ENCODE results near the gene GALNT11.
"Not testable (repeated sequence)": the region's sequence is repeated elsewhere in the genome, so short reads cannot be mapped to it uniquely, and the experiment has no call there.

The GALNT11 gene

GRCh38 chr7:152035817-152036216 lies 10.3 kb downstream of the GALNT11 start:
- Histone ChIP-seq H2AFZ (ENCODE audit: low read depth, low read length) (no peak overlapping the region), H3K27me3 (ENCODE audit: insufficient read depth, low read length, poor library complexity) (no peaks in the 10 kb centered on the region), H3K9ac (ENCODE audit: low read depth, low read length) (no peak overlapping the region), H3K4me2 (ENCODE audit: insufficient read depth, low read length) (no peak overlapping the region), H3K4me3 (ENCODE audit: low read depth in 1 of 2, low read length in 2 of 2) (no peak overlapping the region), H3K4me1 (ENCODE audit: insufficient read depth, low read length) (no peaks in the 10 kb centered on the region), H3K79me2 (ENCODE audit: insufficient read depth, low read length) (no peaks in the 10 kb centered on the region), H3K9me3 (ENCODE audit: insufficient read depth, low read length, severe bottlenecking) (no peaks in the 10 kb centered on the region), H3K27ac (ENCODE audit: low read length) (no peak overlapping the region), H3K36me3 (ENCODE audit: insufficient read depth, low read length) (no peaks in the 10 kb centered on the region), H4K20me1 (ENCODE audit: insufficient read depth, low read length) (no peaks in the 10 kb centered on the region)
- ATAC-seq (ENCODE audit: insufficient read depth, low read depth), result no peak
- DNase-seq, result no peak
- TF ChIP-seq EZH2 (IDR thresholded peaks at IDR 0.05; ENCODE audit: borderline replicate concordance, low read depth, low read length, severe bottlenecking) (no peak), CTCF (IDR thresholded peaks at IDR 0.05; ENCODE audit: borderline replicate concordance, extremely low read depth, low read length, poor library complexity, severe bottlenecking) (no peak)

- H3K36me3 ChIP-seq (ENCODE audit: insufficient read depth, low read length); H3K4me2 ChIP-seq (ENCODE audit: insufficient read depth, low read length); H3K27ac ChIP-seq (ENCODE audit: low read length); H2AFZ ChIP-seq (ENCODE audit: low read depth, low read length); H3K4me1 ChIP-seq (ENCODE audit: insufficient read depth, low read length); ATAC-seq (ENCODE audit: insufficient read depth, low read depth); H4K20me1 ChIP-seq (ENCODE audit: insufficient read depth, low read length); H3K79me2 ChIP-seq (ENCODE audit: insufficient read depth, low read length); H3K9ac ChIP-seq (ENCODE audit: low read depth, low read length); H3K4me3 ChIP-seq (ENCODE audit: low read depth in 1 of 2, low read length in 2 of 2); H3K9me3 ChIP-seq (ENCODE audit: insufficient read depth, low read length, severe bottlenecking); DNase-seq; H3K27me3 ChIP-seq (ENCODE audit: insufficient read depth, low read length, poor library complexity): not testable (repeated sequence)
Measured at GRCh38 chr7:152038410-152038809, 12.9 kb downstream of the GALNT11 start.

- not testable (repeated sequence) for H3K4me3 ChIP-seq (ENCODE audit: low read depth in 1 of 2, low read length in 2 of 2); ATAC-seq (ENCODE audit: insufficient read depth, low read depth); H2AFZ ChIP-seq (ENCODE audit: low read depth, low read length); H3K27ac ChIP-seq (ENCODE audit: low read length); H3K27me3 ChIP-seq (ENCODE audit: insufficient read depth, low read length, poor library complexity); H4K20me1 ChIP-seq (ENCODE audit: insufficient read depth, low read length); DNase-seq; H3K4me2 ChIP-seq (ENCODE audit: insufficient read depth, low read length); H3K9me3 ChIP-seq (ENCODE audit: insufficient read depth, low read length, severe bottlenecking); H3K79me2 ChIP-seq (ENCODE audit: insufficient read depth, low read length); H3K36me3 ChIP-seq (ENCODE audit: insufficient read depth, low read length); H3K9ac ChIP-seq (ENCODE audit: low read depth, low read length); H3K4me1 ChIP-seq (ENCODE audit: insufficient read depth, low read length)
Measured at GRCh38 chr7:152043086-152043485, 17.6 kb downstream of the GALNT11 start.

- H4K20me1 ChIP-seq (ENCODE audit: insufficient read depth, low read length); H2AFZ ChIP-seq (ENCODE audit: low read depth, low read length); H3K4me2 ChIP-seq (ENCODE audit: insufficient read depth, low read length); H3K27me3 ChIP-seq (ENCODE audit: insufficient read depth, low read length, poor library complexity); H3K27ac ChIP-seq (ENCODE audit: low read length); H3K4me1 ChIP-seq (ENCODE audit: insufficient read depth, low read length); DNase-seq; H3K9me3 ChIP-seq (ENCODE audit: insufficient read depth, low read length, severe bottlenecking); H3K4me3 ChIP-seq (ENCODE audit: low read depth in 1 of 2, low read length in 2 of 2); H3K79me2 ChIP-seq (ENCODE audit: insufficient read depth, low read length); H3K36me3 ChIP-seq (ENCODE audit: insufficient read depth, low read length); ATAC-seq (ENCODE audit: insufficient read depth, low read depth); H3K9ac ChIP-seq (ENCODE audit: low read depth, low read length): not testable (repeated sequence)
Measured at GRCh38 chr7:152044909-152045308, 19.4 kb downstream of the GALNT11 start.

GRCh38 chr7:152046531-152046930 lies 21.1 kb downstream of the GALNT11 start:
- no peak overlapping the region for H3K4me3 ChIP-seq (ENCODE audit: low read depth in 1 of 2, low read length in 2 of 2)
- H3K9ac ChIP-seq (ENCODE audit: low read depth, low read length), result no peak overlapping the region
- no peaks in the 10 kb centered on the region for H3K9me3 ChIP-seq (ENCODE audit: insufficient read depth, low read length, severe bottlenecking)
- no peaks in the 10 kb centered on the region for H3K36me3 ChIP-seq (ENCODE audit: insufficient read depth, low read length)
- H3K4me1 ChIP-seq (ENCODE audit: insufficient read depth, low read length), result no peaks in the 10 kb centered on the region
- ATAC-seq (ENCODE audit: insufficient read depth, low read depth) (no peak), DNase-seq (no peak)
- TF ChIP-seq CTCF (IDR thresholded peaks at IDR 0.05; ENCODE audit: borderline replicate concordance, extremely low read depth, low read length, poor library complexity, severe bottlenecking) (no peak), EZH2 (IDR thresholded peaks at IDR 0.05; ENCODE audit: borderline replicate concordance, low read depth, low read length, severe bottlenecking) (no peak)
- no peaks in the 10 kb centered on the region for H3K79me2 ChIP-seq (ENCODE audit: insufficient read depth, low read length)
- no peak overlapping the region for H3K4me2 ChIP-seq (ENCODE audit: insufficient read depth, low read length)
- H3K27me3 ChIP-seq (ENCODE audit: insufficient read depth, low read length, poor library complexity), result peaks cover 10% of the 10 kb centered on the region
- no peak overlapping the region for H2AFZ ChIP-seq (ENCODE audit: low read depth, low read length)
- H3K27ac ChIP-seq (ENCODE audit: low read length), result no peak overlapping the region
- no peaks in the 10 kb centered on the region for H4K20me1 ChIP-seq (ENCODE audit: insufficient read depth, low read length)

Data from DND-41 (cell line).